Bronchial epithelial cell (primary cell): ENCODE measurements around the gene TTC7B. TPM values are rescaled to one million over a fixed set of nuclear protein-coding genes. Genes with fewer than 3 reads are reported as not detected.

Source experiments
- DNase-seq: peaks from one replicate; pipeline ENCODE4 v3.0.0-alpha.2; 2010; ENCODE audit warnings: low read depth
- FAIRE-seq: peaks from 2 replicates; lab custom pipeline; 2011; peaks lifted over from hg19 to GRCh38; lab: Jason Lieb, UNC
- H3K27me3 ChIP-seq: 2 replicates; pipeline ENCODE4 v1.5.1; 2011; ENCODE audit warnings: low read length; ENCODE audit not compliant: control insufficient read depth, insufficient read depth
- H3K36me3 ChIP-seq: 2 replicates; pipeline ENCODE4 v1.5.1; 2011; ENCODE audit warnings: low read length; ENCODE audit not compliant: control insufficient read depth, insufficient read depth
- H3K4me3 ChIP-seq: 2 replicates; pipeline ENCODE4 v1.5.1; 2011; ENCODE audit warnings: mild to moderate bottlenecking, low read depth, low read length, control low read depth
- CTCF ChIP-seq: IDR thresholded peaks from 2 replicates; pipeline ENCODE4 v1.5.1; 2011; ENCODE audit warnings: mild to moderate bottlenecking, moderate library complexity, low read length, control low read depth, inconsistent platforms; ENCODE audit not compliant: insufficient read depth, severe bottlenecking
- total RNA-seq: library from RNA; depleted of rRNA; stranded (reverse); fragments of >200 nt; gene quantifications from 2 replicates; pipeline ENCODE4 v1.2.1, GENCODE V29; 2014

Gene TTC7B
- total RNA-seq, 1 donor from 2014 or later, result 2.9 TPM

- no peak for TF ChIP-seq CTCF
- Histone ChIP-seq H3K27me3 (no peaks in the 10 kb centered on the region), H3K36me3 (no peaks in the 10 kb centered on the region), H3K4me3 (no peak overlapping the region)
- FAIRE-seq, result no peak
- DNase-seq, result no peak
Measured at GRCh38 chr14:90576981-90577660, 239.1 kb downstream of the TTC7B start.

- DNase-seq (no peak), FAIRE-seq (no peak)
- TF ChIP-seq CTCF, result no peak
- Histone ChIP-seq H3K36me3 (no peaks in the 10 kb centered on the region), H3K4me3 (no peak overlapping the region), H3K27me3 (no peaks in the 10 kb centered on the region)
Measured at GRCh38 chr14:90576581-90576980, 239.6 kb downstream of the TTC7B start.

DNA sequence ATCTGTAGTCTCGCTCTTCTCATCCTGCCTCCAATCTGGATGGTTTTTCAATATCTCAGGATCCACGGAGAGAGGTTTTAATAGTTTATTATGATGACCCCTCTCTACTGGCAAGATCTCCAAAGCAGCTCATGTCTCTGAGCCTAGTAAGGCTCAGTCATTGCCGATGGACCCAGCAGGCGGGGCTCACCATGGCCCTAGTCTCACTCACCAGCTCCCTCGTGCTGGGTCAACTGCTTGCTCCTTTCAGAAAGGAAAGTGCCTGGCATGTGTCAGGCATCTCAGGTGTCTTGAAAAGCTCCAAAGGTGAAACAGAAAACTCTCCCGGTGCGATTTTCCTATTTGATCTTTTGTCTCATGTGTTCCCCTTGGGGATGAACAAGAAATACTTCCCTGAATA lies 240.4 kb downstream of the TTC7B start:
- H3K4me3 ChIP-seq, result no peak overlapping the region
- no peak for TF ChIP-seq CTCF
- DNase-seq (no peak), FAIRE-seq (no peak)
- H3K27me3 ChIP-seq, result no peaks in the 10 kb centered on the region
- no peaks in the 10 kb centered on the region for H3K36me3 ChIP-seq

- TF ChIP-seq CTCF, result no peak
- no peaks in the 10 kb centered on the region for H3K27me3 ChIP-seq
- no peak overlapping the region for H3K4me3 ChIP-seq
- FAIRE-seq (no peak), DNase-seq (no peak)
- no peaks in the 10 kb centered on the region for H3K36me3 ChIP-seq
Measured at GRCh38 chr14:90575336-90575735, 240.9 kb downstream of the TTC7B start.

DNA sequence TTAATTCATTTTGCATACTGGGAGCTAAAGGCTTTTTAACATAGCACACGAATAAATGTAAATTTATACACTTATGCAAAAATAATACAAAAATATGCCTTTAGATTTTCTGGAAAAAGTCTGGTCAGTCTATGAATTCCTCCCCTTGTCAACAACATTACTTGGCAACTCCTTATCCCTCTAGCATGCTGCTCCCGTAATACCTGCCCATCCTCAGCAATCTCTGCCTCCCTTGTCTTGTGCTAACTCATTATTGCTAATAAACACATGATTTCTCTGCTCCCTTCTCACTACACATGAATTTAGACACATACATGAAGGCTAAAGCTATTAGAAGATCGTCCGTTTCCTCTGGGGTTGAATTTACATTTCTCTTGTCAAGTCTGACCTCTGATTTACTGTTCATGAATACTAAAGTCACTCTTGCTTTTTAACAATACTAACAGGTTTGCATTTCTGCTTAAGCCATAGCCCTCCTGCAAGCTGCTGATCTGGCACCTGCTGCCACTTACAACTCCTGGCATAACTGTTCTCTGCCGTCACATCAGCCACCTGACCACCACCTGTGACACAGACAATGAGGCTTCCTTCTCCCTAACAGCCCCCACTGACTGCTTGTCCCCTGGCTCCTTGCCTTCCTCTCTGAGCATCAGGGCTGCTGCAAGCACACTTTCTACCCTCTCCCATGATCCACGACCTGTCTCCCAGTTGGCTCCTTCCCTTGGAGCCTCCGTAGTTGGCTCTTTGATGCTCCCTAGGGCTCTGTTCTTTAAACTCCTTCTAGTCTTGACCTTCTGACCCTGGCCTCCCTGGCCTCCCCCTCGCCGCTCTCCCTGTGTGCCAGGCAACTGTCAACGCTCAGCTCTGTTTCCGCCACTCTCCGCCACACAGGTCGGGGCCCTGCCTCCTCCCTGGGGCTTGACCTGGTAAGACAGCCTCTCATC lies 241.8 kb downstream of the TTC7B start:
- Histone ChIP-seq H3K4me3 (no peak overlapping the region), H3K27me3 (no peaks in the 10 kb centered on the region), H3K36me3 (no peaks in the 10 kb centered on the region)
- no peak for TF ChIP-seq CTCF
- DNase-seq (no peak), FAIRE-seq (no peak)
